MM.1S (cell line): ENCODE measurements around the gene CNOT8.
"Not testable (repeated sequence)": the region's sequence is repeated elsewhere in the genome, so short reads cannot be mapped to it uniquely, and the experiment has no call there.

Experiments
- CTCF ChIP-seq: fragments of 300-600 bp; sonication (generic); IDR thresholded peaks from 2 replicates; pipeline ENCODE4 v1.5.1; 2016; ENCODE audit warnings: antibody characterized with exemption, low read length, mixed read lengths
- EZH2 ChIP-seq: fragments of 300-600 bp; sonication (generic); optimal IDR thresholded peaks from 2 replicates; pipeline ENCODE3; 2017; ENCODE audit warnings: low read depth, mild to moderate bottlenecking, antibody characterized with exemption, low read length, mixed read lengths
- EZH2phosphoT487 ChIP-seq: fragments of 300-600 bp; sonication (generic); IDR thresholded peaks from 2 replicates; pipeline ENCODE4 v1.6.1; 2018; ENCODE audit warnings: antibody characterized with exemption, low read length

GRCh38 chr5:154905601-154906000 lies 47.2 kb downstream of the CNOT8 start:
- TF ChIP-seq CTCF, EZH2phosphoT487, EZH2: not testable (repeated sequence)
